Stimulated activated CD4-positive, alpha-beta T cell treated with anti-CD3 and anti-CD28 coated beads, Interleukin-2, amount 100 ng/mL, for 48 hours (primary cell): ENCODE results near the gene MAPK12.

Source experiments
- DNase-seq, 2 donors: peaks; one replicate each; pipeline ENCODE4 v3.0.0-alpha.2; 2020

Gene MAPK12

DNA sequence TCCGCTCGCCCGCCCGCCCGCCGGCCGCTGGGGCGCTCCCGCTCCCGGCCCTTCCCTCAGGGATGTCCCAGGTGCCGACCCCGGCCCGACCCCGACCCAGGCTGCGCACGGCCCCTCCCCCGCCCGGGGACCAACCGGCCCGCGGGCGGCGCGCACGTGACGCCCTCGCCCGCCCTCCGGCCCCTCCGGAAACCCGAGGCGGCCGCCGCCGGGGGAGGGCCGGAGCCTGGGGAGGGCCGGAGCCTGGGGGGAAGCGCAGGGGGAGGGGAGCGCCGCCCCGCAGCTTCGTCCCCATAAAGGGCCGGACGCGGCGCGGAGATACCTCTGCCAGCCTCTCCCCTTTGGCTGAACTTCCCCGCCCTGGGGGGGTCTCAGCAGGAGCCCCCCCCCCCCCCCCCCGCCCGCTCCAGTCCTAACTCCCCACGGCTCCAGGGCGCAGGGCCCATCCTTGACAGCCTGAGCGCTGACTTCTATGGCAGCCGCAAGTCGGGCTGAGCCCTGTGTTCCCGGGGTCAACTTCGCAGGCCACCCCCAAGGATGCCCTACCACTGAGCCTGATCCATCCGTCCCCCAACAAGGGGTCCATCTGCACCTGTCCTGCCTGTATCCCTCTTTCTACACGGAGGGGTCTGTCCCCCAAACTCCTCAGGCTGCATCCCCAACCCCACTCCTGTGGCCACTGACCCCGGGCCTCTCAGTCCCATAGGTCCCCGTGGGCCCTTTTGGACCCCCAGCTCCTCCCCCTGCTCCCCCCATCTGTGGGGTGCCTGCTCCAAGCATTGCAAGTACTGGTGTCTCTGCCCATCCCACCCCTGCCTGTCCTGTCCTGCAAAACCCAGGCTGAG lies at the start of gene MAPK12:
MAPK12 (minus strand) TSS at position 69 of the 845 bp plus-strand sequence. CDS start 174 bp downstream, outside the sequence.
- DNase-seq = no peak

DNA sequence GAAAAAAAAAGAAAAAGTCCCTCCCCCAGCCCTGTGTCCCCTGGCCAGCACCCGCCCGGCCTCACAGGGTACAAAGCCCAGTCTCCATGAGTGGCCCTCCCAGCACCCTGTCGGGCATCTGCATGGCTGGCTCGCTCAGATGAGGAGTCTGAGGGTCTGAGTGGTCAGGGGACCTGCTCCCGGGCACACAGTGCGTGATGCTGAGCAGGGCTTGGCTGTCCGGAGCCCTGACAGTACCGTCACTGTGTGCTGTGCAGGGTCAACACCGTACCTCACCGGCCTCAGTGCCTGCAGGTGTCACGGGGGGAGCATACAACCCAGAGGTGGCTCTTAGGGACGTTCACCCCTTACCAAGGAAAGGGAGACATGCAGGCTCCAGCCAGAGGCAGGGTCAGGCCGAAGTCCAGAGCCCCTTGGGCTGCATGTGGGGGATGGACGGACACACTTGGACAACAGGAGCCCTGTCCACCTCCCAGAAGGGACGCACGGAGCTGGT lies 49.5 kb upstream of the MAPK12 start:
- no peak for DNase-seq

DNA sequence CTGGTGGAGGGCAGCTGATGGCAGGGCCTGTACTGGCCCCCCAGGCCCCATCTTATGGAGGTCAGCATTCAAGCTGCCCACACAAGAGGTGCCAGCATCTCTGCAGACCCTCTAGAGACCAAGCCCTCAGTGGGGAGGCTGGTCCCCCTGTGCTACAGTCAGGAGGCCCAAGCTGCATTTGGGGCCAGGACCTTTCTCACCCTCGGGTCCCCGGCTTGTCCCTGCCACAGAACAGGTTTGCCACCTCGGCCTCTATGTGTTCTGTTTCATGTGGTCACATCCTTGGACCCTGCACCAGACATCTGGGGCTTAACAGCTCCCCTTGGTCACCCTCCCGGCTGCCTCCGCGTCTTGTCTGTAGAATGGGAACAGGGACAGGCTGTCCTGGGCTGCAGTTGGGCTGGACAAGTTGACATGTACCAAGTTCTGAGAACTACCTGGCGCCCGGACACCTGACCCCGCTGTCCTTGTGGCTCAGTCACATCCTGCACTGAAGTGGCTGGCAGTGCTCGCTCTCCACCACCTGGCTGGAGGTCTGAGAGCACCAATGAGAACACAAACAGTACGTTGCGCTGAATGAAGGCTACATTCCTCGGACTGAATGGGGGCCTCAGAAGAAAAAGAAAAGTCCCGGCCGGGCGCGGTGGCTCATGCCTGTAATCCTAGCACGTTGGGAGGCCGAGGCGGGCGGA lies 48.7 kb upstream of the MAPK12 start:
- no peak for DNase-seq

DNA sequence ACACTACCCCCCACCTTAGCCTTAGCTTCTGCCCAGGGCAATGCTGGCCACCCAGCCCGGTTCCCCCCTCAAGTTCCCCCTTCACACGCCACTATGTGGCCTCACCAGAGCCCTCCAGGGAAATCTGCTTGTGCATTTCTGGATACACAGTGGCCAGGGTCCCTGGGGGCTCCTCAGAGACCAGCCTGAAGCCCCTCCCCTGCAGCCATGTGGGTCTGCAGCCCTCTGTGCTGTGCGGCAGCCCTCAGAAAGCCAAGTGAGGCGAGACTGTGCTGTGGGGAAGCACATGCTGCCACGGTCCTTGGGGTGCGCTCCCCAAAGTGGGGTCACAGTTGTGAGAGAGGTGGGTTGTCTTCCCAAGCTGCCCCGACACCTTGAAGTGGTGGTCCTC lies 48.1 kb upstream of the MAPK12 start:
- DNase-seq = no peak

DNA sequence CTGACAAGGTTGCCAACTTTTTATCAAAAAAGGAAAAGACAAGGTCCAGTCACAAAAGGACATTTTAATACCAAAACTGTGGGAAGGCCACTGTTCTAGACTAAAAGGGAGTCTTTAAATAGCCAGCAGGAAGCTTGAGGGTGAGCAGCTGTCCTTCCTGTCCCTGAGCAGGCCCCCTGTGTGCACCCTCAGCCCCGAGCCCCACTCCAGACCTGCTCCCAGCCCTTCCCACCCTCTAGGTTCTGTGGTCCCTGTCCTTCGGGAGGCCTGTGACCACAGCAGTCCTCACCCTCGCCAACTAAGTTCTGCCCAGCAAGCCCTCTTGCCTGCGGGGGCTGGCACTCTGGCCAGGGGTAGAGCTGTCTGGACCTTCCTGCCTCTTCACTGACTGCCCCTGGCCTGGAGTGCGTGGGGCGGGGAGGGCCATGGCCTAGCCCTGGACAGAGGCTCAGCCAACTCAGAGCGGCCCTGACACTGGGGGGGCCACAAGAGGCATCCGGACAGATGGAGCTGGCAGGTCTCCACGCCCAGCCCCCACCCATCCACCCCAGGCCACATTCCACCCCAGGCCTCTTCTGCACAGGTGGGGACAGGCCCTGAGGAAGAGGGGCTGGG lies 47.6 kb upstream of the MAPK12 start:
- DNase-seq = no peak

DNA sequence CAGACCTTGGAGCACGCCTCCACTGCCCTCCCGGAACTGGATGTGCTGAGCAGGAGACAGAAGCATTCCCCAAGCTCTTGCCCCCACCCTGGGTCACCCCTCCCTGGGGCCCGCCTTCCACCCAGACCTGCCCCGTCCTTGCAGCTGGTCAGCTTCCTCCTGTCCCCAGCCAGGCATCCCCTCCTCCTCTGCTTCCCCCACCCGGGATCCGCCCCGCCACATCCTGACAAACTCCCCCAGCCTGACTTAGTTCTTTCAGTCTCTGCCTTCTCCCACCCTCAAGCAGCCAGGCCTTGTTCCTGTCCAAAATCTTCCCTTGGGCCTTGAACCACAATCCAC lies 47.1 kb upstream of the MAPK12 start:
- no peak for DNase-seq

DNA sequence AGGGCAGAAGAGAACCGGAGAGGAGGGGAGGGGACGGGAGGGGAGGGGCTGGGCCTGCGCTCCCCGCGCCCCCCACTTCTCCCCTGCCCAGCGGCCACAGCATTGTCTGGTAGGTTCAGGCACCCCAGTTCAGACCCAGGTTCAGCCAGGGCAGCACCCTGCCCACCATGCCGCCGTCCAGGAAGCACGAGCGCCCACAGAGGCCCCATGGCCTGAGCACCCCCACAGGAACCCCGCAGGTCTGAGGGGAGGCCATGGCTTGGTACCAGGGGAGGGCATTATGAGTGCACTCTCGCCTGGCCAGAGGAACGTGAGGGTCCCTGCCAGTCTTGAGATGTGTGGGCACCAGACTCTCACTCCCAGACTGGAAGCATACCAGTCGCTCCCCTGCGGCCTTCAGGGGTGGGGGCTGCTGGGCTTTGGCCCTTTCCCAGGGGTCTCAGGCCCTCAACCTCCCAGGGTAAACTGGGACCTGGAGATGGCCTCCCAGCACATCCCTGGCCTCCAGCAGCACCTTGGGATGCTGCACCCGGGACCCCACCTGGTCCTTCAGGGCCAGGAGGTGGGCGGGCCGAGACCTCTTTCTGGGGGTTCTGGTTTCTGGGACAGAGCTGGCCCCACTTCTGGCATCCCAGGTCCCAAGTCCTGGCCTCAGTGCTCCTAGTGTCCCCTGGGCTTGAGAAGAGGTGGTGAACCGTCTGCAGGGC lies 46.6 kb upstream of the MAPK12 start:
- DNase-seq = no peak

DNA sequence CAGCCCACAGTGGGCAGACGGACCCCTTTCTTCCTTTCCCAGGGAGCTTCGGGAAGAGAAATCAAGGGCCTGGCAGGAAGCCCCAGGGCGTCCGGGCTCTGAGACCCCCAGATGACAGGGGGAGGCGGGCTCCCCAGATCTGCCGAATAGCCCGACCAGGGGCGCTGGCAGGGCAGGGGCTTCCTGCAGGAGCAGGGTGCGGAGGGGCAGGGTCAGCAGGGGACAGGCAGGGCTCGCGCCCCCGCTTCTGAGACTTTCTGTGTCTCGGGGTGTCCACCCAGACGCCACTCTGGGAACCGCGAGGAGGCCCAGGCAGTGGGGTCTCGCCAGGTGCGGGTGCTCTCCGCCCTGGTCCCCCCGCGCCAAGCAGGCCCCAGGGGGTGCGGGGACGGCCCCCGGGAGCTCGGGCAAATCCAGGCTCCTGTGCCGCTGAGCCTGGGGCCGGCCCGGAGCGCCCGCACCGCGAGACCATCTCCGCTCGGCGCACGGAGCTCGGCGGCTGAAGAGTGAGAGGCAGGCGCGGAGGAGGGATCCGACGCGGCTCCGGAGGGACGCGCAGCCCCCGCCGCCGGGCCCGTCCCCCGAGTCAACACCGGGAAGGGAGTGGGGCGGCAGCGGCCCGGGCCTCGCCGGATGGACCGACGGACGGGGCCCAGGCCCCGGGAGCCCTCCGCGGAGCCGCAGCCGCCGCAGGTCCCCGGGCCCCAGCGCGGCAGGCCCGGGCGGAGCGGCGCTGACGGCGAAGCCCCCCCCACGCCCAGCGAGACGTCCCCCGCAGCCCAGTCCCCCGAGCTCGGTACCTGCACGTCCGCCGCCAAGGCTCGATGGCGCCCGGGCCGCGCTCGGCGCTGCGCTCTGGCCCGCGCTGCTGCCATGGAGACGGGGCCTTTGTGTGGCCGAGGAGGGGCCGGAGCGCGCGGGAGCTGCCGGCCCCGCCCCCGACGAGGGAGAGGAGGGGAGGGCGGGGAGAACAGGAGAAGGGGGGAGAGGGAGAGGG lies 45.6 kb upstream of the MAPK12 start, which contains the start of gene PLXNB2:
PLXNB2 (minus strand) TSS at position 894 of the 997 bp plus-strand sequence. CDS start 17,062 bp downstream, outside the sequence.
- DNase-seq = no peak

DNA sequence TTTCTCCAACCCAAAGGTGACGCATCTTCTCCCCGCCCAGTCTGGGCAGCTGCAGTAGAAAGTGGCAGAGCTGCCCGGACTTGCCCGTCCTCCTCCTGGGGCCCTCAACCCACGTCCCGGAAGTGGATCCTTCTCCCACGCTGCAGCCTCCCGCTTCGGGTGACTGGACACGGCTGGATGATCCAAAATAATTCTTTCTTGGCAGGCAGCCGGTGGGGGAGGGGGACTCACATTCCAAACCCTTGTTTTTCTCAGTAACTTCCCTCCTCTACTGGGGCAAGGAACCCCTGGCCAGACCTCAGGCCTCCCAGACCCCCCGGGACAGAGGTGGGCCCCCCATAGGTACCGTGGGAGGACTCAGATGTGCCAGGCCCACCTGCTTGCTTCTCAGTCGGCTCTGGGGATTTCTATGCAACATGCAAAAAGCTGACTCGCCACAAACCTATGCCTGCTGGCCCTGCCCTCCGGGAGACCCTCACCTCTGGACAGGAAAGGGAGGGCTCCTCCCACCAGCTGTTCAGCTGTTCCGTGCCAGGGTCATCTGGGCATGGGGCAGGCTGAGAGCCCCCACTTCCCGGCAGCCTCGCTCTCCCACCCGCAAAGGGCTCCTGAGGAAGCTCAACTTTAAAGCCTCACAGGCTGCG lies 44.6 kb upstream of the MAPK12 start:
- no peak for DNase-seq

DNA sequence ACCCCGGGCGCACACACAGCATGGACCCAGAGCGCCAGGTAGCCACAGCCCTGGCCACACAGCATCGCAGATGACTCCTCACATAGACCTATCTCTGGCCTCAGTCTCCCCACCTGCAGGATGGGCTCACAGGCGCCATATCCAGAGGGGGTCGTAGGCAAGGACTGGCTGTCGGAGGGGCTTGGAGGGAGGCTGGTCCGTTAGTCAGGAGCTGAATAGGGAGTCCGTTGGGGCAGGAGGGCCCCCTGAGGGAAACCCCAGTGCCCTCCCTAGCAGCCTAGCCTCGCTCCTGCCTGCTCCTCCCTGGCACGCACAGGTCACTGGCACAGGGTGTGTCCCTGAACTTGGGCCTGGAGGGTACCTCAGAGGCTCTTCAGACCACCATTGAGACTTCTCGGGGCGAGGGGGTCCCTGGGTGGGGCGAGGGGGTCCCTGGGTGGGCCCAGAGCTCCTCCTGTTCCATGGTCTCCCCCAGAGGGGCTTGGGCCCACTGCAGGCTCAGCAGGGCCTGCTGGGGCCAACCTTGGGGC lies 44.0 kb upstream of the MAPK12 start:
- no peak for DNase-seq

DNA sequence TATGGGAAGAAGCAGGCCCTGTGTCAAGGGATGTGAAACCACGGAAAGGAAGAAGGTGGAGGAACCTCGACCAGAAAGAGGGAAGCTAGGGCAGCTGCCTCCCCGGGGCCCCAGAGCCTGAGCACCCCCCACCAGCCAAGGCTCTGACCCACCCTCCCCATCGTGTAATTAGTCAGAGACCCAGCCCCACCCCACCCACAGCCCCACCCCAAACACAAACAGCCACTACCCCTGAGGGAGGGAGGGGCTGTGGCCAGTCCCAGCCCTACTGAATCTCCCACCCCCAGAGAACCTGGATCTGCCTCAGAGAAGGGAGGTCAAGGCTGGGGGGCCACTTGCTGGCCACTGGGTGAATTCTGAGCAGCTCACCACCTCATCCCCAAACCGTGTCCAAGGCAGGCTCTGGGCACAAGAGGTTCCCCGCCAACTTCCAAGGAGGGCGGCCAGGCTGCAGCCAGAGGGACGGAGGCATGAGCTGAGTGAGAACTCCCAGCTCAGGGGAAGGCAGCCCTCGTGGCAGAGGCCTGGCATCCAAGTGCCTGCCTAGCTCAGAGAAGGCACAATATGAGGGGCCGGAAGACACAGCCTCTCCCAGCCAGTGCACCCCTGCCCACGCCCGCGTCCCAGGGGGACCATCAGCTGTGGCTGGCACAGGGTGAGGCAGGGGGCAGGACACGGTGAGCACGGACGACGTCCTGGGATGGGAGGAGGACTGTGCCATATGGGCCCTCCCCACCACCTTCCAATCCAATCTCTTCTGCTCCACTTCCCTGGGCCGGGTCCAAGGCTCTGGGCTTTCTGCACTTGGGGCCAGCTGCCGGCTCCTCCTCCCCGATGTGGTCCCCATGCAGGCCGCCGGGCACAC lies 43.3 kb upstream of the MAPK12 start:
- DNase-seq = no peak

DNA sequence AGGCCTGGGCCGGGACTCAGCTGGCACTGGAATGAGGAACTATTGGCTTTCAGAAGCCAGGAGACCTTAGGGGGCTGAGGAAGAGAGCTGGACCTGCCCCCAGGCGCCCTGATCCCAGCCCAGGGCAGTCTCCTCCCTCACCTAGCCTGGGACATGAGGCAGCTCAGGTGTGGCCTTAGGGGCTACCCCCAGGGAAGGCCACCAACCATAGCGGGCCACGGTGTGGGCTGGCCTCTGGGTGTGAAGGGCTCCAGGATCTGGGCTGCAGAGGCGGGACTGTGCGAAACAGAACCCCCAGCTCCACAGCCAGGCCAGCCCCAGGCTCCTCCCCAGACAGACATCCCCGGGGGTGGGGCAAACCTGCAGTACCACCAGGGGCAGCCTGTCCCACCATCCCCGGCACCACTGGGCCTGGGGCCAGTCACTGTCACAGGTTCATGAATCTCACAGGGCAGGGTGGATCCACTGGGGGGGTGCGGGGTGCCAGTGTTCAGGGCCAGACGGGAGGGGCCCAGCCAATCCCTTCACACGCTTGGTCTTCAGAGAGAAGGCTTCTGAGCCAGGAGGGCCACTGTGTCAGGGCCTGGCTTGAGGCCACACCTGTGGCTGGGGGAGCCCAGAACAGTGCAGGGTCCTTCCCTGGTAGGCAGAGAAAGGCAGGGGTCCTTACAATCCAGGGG lies 42.5 kb upstream of the MAPK12 start:
- DNase-seq = no peak

DNA sequence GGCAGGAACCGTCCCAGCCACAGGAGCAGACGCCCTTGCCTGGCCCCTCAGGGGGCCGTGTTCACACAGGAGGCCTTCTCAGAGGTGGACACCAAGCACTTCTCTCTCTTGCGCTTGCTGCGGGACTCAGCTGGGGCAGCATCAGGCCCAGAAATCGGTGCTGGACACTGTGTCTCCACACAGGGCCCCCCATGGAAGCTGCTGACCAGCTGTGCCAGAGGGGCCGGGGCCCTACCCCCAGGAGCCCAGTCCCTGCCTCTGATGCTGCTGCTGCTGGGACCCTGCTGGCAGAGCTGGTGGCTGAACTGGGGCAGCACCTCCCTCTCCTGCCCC lies 42.0 kb upstream of the MAPK12 start:
- DNase-seq = no peak

DNA sequence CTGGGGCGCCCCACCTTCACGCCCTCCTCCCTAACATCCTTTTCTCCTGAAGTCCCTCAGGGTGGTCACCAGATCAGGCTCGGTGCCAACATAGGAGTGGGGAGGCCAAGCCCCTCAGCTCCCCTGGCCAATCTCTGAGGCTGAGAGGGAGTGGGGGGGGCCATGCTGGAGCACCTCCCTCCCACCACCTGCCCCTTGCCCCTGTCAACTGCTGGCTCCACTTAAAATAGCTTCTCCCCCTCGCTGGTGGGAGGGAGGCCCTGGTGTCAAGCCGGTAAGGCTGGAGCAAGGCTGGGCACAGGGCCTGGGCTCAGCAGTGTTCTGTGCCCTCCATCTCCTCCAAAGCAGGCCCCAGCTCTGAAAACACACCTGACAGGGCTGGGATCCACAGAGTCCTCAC lies 41.1 kb upstream of the MAPK12 start:
- DNase-seq = no peak

DNA sequence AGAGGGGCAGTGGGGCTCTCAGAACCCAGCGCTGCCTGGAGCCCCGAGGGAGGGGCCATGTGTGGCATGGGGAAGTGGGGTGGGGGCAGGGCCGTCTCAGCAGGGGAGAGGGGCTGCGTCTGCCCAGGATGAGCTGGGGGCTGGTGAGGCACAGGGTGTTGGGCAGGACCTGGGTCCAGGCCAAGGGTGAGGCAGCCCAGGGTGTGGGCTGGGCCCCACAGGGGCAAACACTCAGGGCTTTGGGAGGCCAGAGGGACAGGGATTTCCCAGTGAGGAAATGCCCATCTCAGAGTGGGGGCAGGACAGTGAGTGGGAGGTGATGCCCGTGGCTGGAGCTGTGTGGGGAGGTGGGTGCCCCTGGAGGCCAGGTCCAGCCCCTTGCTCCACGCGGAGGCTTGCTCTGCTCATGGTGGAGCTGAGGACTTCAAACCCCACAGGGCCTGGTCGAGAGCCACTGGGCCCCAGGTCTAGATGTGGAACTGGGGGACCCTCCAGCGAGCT lies 40.6 kb upstream of the MAPK12 start:
- DNase-seq = no peak

DNA sequence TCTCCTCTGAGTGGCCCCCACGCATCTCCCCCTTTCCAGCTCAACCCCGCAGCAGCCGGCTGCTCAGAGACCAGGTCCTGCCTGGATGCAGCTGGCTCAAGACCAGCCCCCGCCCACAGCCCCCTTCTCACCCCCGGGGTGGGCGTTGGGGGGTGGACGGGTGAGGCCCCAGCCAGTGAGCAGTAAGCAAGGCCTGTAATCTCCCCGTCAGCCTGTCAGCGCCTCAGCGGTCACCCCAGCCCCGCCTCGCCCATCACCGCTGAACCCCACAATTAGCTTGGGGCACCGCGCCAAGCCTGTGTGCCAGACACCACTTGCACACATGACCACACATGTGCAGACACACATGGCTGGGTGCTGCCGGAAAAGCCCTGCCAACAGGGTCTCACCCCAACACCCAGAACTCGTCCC lies 40.1 kb upstream of the MAPK12 start:
- no peak for DNase-seq

DNA sequence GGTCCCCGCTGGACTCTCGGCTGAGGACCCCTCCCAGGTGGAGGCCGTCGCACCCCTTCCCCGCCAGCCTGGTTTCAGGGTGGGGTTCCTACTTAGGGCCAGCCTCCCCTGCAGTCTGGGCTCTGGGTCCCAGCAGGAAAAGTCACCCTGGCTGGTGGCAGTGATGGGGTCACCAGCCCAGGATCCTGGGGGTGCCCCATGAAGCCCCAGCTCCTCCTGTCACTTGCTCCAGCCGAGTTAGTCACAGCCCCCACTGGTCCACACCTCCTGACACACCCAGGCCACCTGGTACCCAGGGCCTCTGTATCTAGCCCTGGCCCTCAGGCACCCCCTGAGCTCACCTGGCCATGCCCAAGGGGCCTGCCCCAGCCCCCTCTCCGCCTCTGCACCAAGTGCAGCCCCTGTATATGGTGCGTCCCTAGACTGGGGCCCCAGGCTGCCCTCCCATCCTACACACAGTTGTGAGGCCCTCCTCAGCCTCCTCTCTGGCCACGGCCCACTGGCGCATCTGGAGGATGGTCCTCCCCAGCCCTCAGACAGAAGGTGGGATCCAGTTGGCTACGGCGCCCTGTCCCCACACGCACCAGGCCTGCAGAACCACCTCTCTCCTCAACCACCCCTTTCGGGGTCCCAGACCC lies 39.3 kb upstream of the MAPK12 start:
- no peak for DNase-seq

DNA sequence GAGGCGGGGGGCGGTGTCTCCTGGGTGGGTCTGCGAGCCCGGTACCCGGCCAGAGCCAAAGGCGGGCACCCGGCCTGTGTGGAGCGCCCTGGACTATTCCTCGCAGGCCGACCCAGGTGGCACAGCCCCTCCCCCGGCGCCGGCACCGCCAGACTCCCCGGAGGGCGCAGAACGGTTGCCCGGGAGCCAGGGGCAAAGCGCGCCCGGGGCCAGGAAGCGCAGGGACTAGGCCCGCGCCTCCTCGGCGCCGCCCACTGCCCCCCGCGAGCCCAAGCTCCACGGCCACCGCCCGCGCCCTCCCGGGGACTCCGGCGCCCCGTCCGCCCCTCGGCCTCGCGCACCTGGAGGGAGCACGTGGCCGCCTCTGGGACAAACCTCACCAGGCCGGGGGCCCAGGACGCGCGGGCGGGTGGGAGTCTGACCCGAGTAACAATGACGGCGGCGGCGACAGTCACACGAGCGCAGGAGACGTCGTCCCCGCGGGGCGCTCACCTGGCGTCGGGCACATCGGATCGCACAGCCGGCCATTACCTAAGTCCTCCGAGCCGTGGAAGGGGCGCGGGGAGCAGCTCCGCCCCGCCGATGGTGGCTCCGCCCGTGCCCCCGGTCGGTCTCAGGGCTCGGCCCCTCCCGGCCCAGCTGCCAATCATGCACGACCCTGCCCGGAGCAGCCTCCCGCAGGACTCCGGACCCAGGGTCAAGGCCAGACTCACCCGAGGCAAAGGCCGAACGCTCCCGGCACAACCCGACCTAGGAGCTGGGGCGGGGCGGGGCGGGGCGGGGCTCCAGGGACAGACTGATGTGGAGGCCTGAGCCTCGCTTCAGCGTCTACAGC lies 38.5 kb upstream of the MAPK12 start:
- DNase-seq = no peak
